HG03354 (cell line): ENCODE data around the gene PHF21A.
A peak's percentile ranks its signal among the peaks of the same experiment; 100 is the strongest.

Source experiments
- ATAC-seq: cut with Tn5 transposase; IDR thresholded peaks from one replicate; pipeline ENCODE4 v1.9.1; 2021; ENCODE audit warnings: mild to moderate bottlenecking; ENCODE audit not compliant: unreplicated experiment, poor library complexity, severe bottlenecking

Gene PHF21A

DNA sequence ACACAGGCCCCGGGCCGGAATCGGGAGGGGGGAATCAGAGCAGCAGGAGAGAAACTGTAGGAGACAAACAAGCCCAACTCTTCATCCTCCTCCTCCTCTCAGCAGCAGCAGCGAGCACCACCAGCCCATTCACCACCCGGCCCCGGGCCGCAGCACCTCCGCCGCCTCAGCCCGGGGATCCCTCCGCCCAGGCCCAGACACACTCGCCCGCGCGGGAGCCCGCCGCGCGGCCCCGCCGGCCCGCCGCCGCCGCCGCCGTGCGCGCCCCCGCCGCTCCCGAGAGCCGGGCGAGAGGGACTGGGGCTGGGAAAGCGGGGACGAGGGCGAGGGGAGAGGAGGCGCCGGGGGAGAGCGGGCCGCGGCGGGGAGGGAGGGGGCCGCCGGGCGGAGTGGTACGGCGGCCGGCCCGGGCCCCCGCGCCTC, at the start of gene PHF21A:
PHF21A (minus strand) TSS at position 154 of the 423 bp plus-strand sequence. CDS start 37,235 bp downstream, outside the sequence.
- ATAC-seq, result peak; percentile 56

DNA sequence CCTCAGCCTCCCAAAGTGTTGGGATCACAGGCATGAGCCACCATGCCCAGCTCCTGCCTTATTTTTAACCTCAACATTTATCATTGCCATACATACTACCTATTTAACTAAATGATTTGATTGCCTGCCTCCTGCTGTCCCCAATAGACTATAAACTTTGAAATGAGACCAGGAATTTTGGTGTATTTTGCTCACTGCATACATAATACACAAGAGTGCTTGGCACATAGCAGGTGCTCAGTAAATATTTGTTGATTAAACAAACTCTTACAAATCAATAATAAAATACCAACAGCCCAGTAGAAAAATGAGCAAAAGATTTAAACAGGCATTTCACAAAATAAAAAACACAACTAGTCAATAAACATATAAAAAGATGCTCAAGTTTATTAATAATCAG, 49.5 kb upstream of the PHF21A start:
- no peak for ATAC-seq

DNA sequence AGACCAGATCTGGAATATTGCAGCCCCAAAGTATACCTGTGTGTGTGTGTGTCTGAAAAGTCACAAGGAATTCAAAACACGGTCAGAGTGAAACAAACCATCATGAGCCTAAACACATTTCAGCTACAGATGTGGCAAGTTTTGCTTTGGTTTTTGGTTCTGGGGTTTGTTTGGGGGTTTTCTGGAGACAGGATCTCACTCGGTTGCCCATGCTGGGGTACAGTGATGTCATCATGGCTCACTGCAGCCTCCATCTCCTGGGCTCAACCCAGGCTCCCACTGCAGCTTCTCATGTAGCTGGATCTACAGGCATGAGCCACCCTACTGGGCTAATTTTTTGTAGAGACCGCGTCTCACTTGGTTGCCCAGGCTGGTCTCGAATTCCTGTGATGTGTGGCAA, 41.4 kb upstream of the PHF21A start:
- no peak for ATAC-seq

DNA sequence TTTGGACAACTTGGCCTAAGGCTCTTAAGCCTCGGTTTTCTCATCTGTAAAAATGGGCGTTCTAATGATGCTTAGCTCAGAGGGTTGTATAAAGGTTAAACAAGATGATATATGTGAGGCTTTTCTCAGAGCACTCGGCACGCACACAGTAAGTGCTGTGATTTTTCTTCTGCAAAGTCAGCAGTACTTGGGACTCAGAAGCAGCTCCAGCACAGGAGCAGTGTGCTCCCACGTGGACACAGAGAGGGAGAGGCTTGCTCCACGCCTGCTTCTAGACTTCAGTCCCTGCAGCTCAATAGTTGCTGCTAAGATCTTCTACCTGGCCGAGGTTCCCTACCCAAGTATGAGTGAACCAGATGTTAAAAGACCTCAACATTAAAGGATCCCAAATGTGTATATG, 39.9 kb upstream of the PHF21A start:
- no peak for ATAC-seq

DNA sequence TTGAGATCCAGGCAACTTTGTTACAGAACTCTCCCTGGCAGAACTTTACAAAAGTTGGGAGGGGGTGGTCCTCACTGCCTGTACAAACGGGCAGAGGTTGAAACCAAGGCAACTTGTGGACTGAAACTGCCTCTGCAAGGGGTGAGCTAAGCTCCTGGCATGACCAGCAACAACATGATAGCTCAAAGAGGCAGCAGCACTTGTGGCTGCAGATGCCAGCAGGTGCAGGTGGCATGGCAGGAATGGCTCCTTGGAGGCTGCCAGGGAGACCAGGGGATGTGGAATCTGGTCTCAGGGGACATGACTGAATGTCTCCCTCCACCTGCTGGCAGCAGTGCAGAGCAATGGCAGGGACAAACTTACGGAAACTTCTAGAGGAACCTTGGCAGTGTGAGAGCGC, 38.8 kb upstream of the PHF21A start:
- ATAC-seq, result no peak

- ATAC-seq, result no peak
Observed at GRCh38 chr11:46159680-46160079, 38.4 kb upstream of the PHF21A start.

GRCh38 chr11:46149826-46150225, 28.6 kb upstream of the PHF21A start:
- no peak for ATAC-seq

DNA sequence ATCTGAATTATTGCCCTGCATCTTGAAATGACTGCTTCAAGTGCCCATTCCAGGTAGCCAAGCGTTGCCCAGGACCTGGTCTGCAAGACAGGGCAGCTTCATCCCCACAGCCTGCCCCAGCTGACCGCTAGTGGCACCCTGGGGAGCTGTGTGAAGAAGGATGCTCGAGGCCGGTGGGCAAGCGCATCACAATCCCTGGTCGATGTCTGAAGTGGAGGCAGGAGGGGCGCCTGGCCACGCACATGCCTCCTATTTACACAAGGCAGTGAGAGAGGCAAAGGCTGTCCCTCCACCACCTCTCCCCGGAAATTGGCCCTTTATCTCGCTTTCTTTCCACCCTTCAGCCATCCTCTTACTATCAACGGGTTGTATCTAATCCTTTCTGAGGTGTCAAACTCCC, 28.1 kb upstream of the PHF21A start:
- no peak for ATAC-seq

DNA sequence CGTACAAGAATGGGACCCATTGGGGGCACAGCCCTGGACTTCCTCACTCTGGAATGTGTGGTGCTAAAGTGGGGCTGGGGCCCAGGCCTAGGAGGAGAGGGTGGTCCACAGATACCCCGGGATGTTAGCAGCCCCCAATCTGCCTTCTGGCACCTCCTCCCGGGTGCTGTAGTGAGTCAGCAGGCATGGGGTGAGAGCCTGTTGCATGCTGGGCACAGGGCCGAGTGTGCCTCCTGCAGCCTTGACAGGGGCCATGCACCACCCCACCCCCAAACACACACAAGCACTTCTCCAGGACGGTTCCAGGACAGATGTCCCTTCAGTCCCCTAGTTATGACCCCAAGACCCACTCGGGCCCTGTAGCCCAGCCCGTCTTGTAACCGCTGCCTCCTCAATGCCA, 23.5 kb upstream of the PHF21A start:
- ATAC-seq, result no peak

DNA sequence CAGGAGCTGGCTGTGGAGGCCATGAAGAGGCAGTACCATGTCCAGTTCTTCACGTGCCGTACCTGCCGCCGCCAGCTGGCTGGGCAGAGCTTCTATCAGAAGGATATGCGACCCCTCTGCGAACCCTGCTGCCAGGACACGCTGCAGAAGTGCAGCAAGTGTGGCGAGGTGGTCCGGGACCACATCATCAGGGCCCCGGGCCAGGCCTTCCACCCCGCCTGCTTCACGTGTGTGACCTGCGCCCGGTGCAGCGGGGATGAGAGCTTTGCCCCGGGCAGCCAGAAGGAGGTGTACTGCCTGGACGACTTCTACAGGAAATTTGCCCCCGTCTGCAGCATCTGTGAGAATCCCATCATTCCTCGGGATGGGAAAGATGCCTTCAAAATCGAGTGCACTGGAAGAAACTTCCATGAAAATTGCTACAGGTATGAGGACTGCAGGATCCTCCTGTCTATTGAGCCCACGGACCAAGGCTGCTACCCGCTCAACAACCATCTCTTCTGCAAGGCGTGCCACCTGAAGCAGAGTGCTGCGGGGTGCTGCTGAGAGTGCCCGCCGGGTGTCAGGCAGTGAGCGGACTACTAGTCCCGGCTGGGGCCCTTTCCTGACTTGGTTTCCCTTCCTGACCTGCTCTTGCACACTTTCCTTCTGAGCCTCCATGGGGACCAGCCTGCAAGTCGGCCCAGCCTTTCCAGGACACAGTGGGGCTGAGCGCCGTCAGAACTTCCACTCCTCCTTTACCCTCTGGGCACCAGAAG, 22.0 kb upstream of the PHF21A start:
- ATAC-seq, result no peak

- ATAC-seq, result no peak
Observed at GRCh38 chr11:46142561-46142960, 21.3 kb upstream of the PHF21A start.

GRCh38 chr11:46141597-46141996, 20.3 kb upstream of the PHF21A start:
- ATAC-seq, result no peak

DNA sequence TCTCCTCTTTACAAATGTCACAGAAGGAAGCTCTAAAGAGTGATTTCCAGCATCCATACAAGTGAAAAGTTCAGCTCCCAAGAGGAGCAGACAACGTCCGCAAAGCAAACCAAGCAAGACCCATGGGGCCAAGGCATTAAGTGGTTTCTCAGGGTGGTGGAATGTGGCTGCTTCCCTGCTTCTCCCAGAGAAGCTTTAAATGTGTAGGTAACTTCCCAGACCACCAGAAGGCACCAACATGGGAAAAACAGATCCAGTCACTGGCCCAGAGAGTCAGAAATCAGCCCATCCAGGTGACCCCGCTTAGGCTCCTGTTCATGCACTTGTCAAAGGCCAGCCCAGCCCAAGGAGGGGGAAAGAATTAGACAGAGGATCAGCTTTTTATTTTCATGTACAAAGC, 13.3 kb upstream of the PHF21A start:
- ATAC-seq, result no peak

GRCh38 chr11:46134061-46134460, 12.8 kb upstream of the PHF21A start:
- no peak for ATAC-seq

DNA sequence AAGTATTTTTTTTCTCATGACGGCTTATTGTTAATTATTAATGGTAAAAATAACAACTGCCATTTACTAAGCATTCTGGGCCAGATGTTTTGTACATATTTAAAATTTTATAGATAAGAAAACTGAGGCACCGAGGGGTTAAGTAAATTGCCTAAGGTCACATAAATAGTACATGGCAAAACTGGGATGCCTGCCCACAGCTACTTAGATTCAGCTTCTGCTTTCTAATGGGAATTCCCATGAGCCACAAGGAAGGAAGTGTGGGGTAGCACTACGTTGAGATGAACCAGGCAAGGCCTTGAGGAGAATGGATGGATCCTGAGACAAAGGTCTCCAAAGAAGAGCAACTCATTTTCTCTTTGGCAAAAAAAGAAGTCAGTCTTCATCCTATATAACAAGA, 11.9 kb upstream of the PHF21A start:
- no peak for ATAC-seq

- ATAC-seq, result no peak
Observed at GRCh38 chr11:46130286-46130940, 9.2 kb upstream of the PHF21A start.

DNA sequence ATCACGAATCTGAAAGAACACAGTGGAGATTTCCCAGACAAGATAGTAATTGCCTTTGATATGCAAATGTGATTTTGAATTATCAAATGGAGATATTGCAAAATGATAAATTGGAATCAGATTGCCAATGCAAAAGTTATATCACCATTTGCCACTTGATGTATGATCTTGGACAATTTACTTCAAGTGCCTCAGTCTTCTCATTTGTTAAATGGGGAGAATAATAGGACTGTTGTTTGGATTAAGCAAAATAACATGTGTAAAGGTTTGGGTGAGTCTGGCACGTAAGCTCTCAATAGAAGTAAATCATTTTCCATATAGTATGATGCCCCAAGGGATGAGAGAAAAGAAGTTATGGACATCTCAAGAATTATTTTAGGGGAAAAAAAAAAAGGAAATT, 7.9 kb upstream of the PHF21A start:
- ATAC-seq, result no peak

GRCh38 chr11:46127150-46127638, 5.9 kb upstream of the PHF21A start:
- peak; percentile 92 for ATAC-seq

- ATAC-seq, result no peak
Observed at GRCh38 chr11:46125284-46125683, 4.0 kb upstream of the PHF21A start.

DNA sequence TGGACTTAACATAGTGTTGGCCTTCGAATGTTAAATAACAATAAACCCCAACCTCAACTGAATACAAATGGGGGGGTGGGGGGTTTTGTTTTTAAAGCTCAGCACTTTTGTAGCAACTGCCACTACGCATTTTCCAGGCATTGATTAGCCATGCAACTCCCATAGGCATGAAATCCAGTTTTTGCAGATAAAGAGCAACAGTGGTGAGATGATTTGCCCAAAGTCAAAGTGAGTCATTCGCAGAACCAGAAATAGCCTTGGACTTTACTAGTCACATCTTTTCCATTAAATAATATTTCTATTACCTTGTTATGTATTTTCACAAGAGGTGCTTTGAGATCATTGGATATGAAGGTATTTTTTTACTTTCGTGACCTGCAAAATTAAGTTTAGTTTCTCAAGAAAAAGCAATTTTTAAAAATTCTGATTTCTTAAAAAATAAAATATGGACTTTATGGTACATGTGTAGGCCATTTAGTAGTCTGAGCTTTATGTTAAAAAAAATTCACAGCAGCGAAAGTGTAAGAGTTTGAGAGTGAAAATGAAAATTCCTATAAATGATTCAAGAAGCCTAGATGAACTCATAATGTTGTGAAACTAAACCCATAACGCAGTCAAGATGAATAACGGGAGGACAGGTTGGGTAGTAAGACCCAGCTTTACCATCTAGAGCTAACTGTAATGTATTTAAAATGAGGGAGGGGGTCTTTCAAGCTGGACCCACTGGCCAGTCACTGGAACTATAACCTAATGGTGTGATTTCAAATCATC, 1.9 kb upstream of the PHF21A start:
- no peak for ATAC-seq
